Measurements from ENCODE around the gene TSNAXIP1. TPM values are rescaled to one million over a fixed set of nuclear protein-coding genes. Genes with fewer than 3 reads are reported as not detected.
A peak's percentile ranks its signal among the peaks of the same experiment; 100 is the strongest.

Gene TSNAXIP1
- total and polyA plus RNA-seq, 4 experiments from 2014 or later = 0.44 to 0.64 TPM; not detected in 2

DNA sequence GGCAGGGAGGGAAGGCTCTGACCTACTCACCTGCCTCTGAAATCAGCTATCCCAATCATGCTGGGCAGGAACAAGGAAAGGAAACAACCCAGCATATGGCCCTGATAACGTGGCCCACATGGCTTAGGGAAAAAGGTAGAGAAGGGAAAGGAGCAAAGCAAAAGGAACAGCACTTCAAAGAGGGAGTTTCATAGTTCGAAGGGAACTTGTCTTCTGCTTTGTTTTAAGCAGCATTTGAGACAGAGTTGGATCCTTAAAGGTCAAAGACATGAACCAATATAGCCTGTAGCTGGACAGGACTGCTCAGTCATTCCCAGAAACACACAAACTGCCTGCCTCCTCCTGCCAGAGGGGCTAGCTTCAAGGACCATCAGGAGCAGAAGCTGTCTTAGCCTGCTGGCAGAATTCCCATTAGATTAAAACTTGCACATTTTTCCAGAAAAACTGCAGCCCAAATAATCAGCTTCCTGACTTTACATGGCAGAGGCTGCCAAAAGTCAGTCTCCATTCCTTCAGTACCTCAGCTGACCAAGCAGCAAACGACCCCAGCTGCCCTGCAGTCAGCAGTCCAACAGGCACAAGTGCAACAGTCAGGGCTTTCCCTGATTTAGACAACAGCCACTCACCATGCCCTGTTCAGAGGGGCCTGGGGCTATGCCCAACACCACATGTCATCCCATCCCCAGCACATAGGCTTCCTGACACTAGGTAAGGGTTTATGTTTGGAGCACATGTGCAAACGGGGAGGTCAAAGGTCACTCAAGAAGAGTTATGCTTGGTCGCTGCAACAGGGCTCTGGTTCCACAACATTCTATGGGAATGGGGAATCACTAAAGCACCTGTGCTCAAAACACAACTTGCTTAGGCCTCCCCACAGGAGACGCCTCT, 32.9 kb upstream of the TSNAXIP1 start:
- Mint-ChIP-seq H3K27me3 (no peaks in the 10 kb centered on the region), H3K9me3 (no peaks in the 10 kb centered on the region), H3K36me3 (peaks cover 19 to 21% of the 10 kb centered on the region in 2 donors), H3K4me1 (peaks cover 2 to 27% (median 15%) of the 10 kb centered on the region in 4 donors), H3K27ac (peak overlapping the region in 1 of 7 donors; percentile 68), H3K4me3 (no peak overlapping the region)
- Histone ChIP-seq H3K36me3 (ENCODE audit: insufficient read depth, low read length) (peaks cover 3% of the 10 kb centered on the region), H3K27ac (ENCODE audit: low read depth, low read length) (no peak overlapping the region), H3K27me3 (ENCODE audit: insufficient read depth, low read length) (no peaks in the 10 kb centered on the region), H3K9me3 (ENCODE audit: control insufficient read depth in 1 of 2, low read length in 2 of 2) (no peaks in the 10 kb centered on the region), H3K4me3 (ENCODE audit: low read length in 2 of 2) (no peak overlapping the region), H3K4me1 (ENCODE audit: insufficient read depth, low read length) (no peaks in the 10 kb centered on the region)
- CTCF ChIA-PET (ENCODE audit: partially characterized antibody) = interaction anchor here (1.0 kb wide), 1 partner anchor 43 kb away, joined by 3 read pairs; no protein-coding TSS in a partner anchor
- POLR2A ChIA-PET (ENCODE audit: partially characterized antibody) = no interaction called here
- no peak for DNase-seq
- intact Hi-C loops (cut with micrococcal nuclease) = no loop called here

- Histone ChIP-seq H3K4me1 (ENCODE audit: insufficient read depth, low read length) (peaks cover 5% of the 10 kb centered on the region), H3K36me3 (ENCODE audit: insufficient read depth, low read length) (peaks cover 3% of the 10 kb centered on the region), H3K27me3 (ENCODE audit: insufficient read depth, low read length) (no peaks in the 10 kb centered on the region), H3K4me3 (ENCODE audit: low read length in 2 of 2) (no peak overlapping the region), H3K9me3 (ENCODE audit: control insufficient read depth in 1 of 2, low read length in 2 of 2) (no peaks in the 10 kb centered on the region), H3K27ac (ENCODE audit: low read depth, low read length) (no peak overlapping the region)
- intact Hi-C loops (cut with micrococcal nuclease) = no loop called here
- ChIA-PET CTCF (ENCODE audit: partially characterized antibody) (no interaction called here), POLR2A (ENCODE audit: partially characterized antibody) (no interaction called here)
- no peak for DNase-seq
- Mint-ChIP-seq H3K4me3 (no peak overlapping the region), H3K4me1 (peaks cover 2 to 28% (median 16%) of the 10 kb centered on the region in 4 donors), H3K36me3 (peaks cover 19 to 22% of the 10 kb centered on the region in 2 donors), H3K9me3 (no peaks in the 10 kb centered on the region), H3K27ac (peak overlapping the region in 2 of 7 donors; percentile 36 to 68), H3K27me3 (no peaks in the 10 kb centered on the region)
These were observed 32.2 kb upstream of the TSNAXIP1 start for GRCh38 chr16:67774457-67774853.

DNA sequence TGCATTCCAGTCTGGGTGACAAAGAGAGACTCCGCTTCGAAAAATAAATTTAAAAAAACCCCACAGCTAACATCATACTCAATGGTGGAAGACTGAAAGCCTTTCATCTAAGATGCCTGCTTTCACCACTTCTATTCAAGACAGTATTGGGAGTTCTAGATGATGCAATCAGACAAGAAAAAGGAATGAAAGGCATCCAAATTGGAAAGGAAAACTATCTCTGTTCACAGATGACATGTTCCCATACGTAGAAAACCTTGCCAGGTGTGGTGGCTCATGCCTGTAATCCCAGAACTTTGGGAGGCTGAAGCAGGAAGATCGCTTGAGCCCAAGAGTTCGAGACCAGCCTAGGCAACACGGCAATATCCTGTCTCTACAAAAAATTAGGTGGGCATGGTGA, 31.4 kb upstream of the TSNAXIP1 start:
- Histone ChIP-seq H3K27ac (ENCODE audit: low read depth, low read length) (no peak overlapping the region), H3K4me1 (ENCODE audit: insufficient read depth, low read length) (peaks cover 11% of the 10 kb centered on the region), H3K27me3 (ENCODE audit: insufficient read depth, low read length) (no peaks in the 10 kb centered on the region), H3K9me3 (ENCODE audit: control insufficient read depth in 1 of 2, low read length in 2 of 2) (no peaks in the 10 kb centered on the region), H3K4me3 (ENCODE audit: low read length in 2 of 2) (no peak overlapping the region), H3K36me3 (ENCODE audit: insufficient read depth, low read length) (peaks cover 3% of the 10 kb centered on the region)
- DNase-seq = no peak
- ChIA-PET POLR2A (ENCODE audit: partially characterized antibody) (no interaction called here), CTCF (ENCODE audit: partially characterized antibody) (no interaction called here)
- Mint-ChIP-seq H3K4me3 (no peak overlapping the region), H3K27me3 (no peaks in the 10 kb centered on the region), H3K27ac (no peak overlapping the region), H3K9me3 (no peaks in the 10 kb centered on the region), H3K36me3 (peaks cover 15 to 24% of the 10 kb centered on the region in 2 donors), H3K4me1 (peaks cover 9 to 36% (median 22%) of the 10 kb centered on the region in 4 donors)
- intact Hi-C loops (cut with micrococcal nuclease) = no loop called here

DNA sequence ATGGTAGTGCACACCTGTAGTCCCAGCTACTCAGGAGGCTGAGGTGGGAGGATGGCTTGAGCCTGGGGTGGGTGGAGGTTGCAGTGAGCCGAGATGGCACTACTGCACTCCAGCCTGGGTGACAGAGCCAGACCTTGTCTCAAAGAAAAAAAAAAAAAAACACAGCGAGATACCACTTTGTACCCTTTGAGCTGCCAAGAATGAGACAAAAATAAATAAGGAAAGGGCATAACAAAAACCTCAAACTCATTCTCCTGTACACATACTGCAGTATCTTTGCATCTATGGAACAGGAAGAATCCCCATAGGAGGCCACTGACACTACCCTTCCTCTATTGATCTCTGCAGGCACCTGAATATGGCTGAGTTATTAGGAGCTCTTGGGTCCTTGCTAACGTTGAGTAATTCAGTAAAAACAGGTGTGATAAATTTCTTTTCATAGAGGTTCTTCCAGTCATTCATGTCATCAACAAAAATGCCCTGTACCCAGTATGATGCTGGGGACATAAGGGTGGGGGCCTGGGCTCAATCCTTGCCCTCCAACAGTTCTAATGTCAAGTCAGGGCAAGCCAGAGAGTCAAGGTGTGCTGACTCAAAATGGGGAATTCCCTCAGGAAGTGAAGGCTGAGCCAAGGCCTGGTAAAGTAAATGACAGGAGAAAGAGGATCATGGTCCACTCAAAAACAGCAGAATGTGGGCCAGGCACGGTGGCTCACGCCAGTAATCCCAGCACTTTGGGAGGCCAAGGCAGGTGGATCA, 27.3 kb upstream of the TSNAXIP1 start:
- Histone ChIP-seq H3K27ac (ENCODE audit: low read depth, low read length) (no peak overlapping the region), H3K4me1 (ENCODE audit: insufficient read depth, low read length) (peaks cover 27% of the 10 kb centered on the region), H3K4me3 (ENCODE audit: low read length in 2 of 2) (no peak overlapping the region), H3K27me3 (ENCODE audit: insufficient read depth, low read length) (no peaks in the 10 kb centered on the region), H3K9me3 (ENCODE audit: control insufficient read depth in 1 of 2, low read length in 2 of 2) (no peaks in the 10 kb centered on the region), H3K36me3 (ENCODE audit: insufficient read depth, low read length) (no peaks in the 10 kb centered on the region)
- Mint-ChIP-seq H3K4me1 (peaks cover 21 to 40% (median 31%) of the 10 kb centered on the region in 4 donors), H3K27me3 (no peaks in the 10 kb centered on the region), H3K27ac (peak overlapping the region in 5 of 7 donors; percentile 5 to 68 (median 41)), H3K4me3 (no peak overlapping the region), H3K36me3 (peaks cover 3 to 17% of the 10 kb centered on the region in 2 donors), H3K9me3 (no peaks in the 10 kb centered on the region)
- no peak for DNase-seq
- intact Hi-C loops (cut with micrococcal nuclease) = no loop called here
- CTCF ChIA-PET (ENCODE audit: partially characterized antibody) = interaction anchor here (0.7 to 2.3 kb wide), 4 partner anchors 10 to 28 kb away, joined by 3 to 6 read pairs (median 3); no protein-coding TSS in a partner anchor
- POLR2A ChIA-PET (ENCODE audit: partially characterized antibody) = interaction anchor here (1.2 kb wide), 1 partner anchor 60 kb away, joined by 4 read pairs; the partner anchor contains the start of gene GFOD2

DNA sequence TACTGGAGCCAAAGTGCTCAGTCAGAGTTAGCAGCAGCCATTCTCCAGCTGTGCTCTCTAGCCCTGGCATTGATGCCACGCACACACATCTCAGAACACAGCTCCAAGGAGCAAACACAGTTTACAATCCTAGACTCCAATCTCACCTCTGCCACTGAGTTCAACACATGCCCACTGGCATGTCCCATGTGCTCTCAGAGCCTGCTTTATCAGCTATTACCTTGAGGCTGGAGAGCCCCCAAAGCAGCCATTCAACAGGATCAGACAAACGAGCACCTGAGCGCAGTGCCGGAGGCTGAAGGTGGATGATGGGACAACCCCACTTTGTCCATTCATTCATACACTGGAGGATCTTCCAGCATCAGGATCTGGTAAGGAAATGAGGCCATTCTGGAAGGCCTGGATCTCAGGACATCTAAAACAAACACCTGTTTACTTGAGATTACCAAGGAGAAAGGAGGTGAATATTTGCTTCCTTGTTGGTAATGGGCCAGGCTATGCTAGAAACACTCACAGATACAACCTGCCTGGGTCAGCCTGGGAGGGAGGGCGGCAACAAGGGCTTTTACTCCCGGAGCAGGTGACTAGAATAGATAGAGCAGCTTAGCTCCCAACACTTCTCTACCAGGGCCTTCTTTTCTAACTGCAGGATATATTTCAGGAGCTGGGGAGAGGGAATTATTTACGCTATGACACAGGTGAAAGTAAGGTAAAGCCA, 25.7 kb upstream of the TSNAXIP1 start:
- Mint-ChIP-seq H3K27me3 (no peaks in the 10 kb centered on the region), H3K36me3 (peaks cover 0 to 16% of the 10 kb centered on the region in 2 donors), H3K9me3 (no peaks in the 10 kb centered on the region), H3K4me3 (peak overlapping the region in 2 of 8 donors; percentile 8 to 29), H3K4me1 (peaks cover 19 to 40% (median 28%) of the 10 kb centered on the region in 4 donors), H3K27ac (peak overlapping the region; percentile 77 to 93 (median 90))
- Histone ChIP-seq H3K27ac (ENCODE audit: low read depth, low read length) (no peak overlapping the region), H3K4me3 (ENCODE audit: low read length in 2 of 2) (no peak overlapping the region), H3K27me3 (ENCODE audit: insufficient read depth, low read length) (no peaks in the 10 kb centered on the region), H3K9me3 (ENCODE audit: control insufficient read depth in 1 of 2, low read length in 2 of 2) (no peaks in the 10 kb centered on the region), H3K4me1 (ENCODE audit: insufficient read depth, low read length) (peaks cover 27% of the 10 kb centered on the region), H3K36me3 (ENCODE audit: insufficient read depth, low read length) (no peaks in the 10 kb centered on the region)
- CTCF ChIA-PET (ENCODE audit: partially characterized antibody) = interaction anchor here (0.6 to 2.3 kb wide), 7 partner anchors 11 to 267 kb away, joined by 3 to 6 read pairs (median 3); no protein-coding TSS in a partner anchor
- intact Hi-C loops (cut with micrococcal nuclease) = no loop called here
- DNase-seq = no peak
- POLR2A ChIA-PET (ENCODE audit: partially characterized antibody) = interaction anchor here (0.7 to 1.5 kb wide), 4 partner anchors 21 to 155 kb away, joined by 3 to 6 read pairs (median 4); partner anchors contain the start of genes GFOD2, RANBP10 and TSNAXIP1

DNA sequence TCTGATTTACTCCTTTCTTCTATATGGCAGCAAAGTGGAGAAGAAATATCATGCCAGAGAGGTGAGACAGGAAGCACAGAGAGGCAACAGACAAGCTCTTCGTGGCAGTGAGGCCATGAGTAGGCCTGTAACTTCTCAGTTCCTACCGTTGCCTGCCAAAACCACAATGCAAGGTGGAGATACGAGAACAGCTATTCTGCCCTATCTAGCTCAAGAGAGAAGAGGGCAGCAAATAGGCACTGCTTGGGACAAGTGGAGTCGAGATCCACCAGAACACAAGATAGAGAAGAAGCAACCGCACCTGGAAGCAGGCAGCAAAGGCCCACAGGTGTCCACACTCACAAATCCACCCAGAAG, 25.1 kb upstream of the TSNAXIP1 start:
- Histone ChIP-seq H3K4me3 (ENCODE audit: low read length in 2 of 2) (no peak overlapping the region), H3K36me3 (ENCODE audit: insufficient read depth, low read length) (no peaks in the 10 kb centered on the region), H3K4me1 (ENCODE audit: insufficient read depth, low read length) (peaks cover 27% of the 10 kb centered on the region), H3K27ac (ENCODE audit: low read depth, low read length) (no peak overlapping the region), H3K27me3 (ENCODE audit: insufficient read depth, low read length) (no peaks in the 10 kb centered on the region), H3K9me3 (ENCODE audit: control insufficient read depth in 1 of 2, low read length in 2 of 2) (no peaks in the 10 kb centered on the region)
- peak in 1 of 5 donors; percentile 1 for DNase-seq
- peak overlapping the region in 3 of 8 donors; percentile 13 to 37 (median 29) for H3K4me3 Mint-ChIP-seq
- H3K9me3 Mint-ChIP-seq = no peaks in the 10 kb centered on the region
- ChIA-PET CTCF (ENCODE audit: partially characterized antibody) (interaction anchor here (0.6 to 2.3 kb wide), 4 partner anchors 21 to 259 kb away, joined by 3 to 6 read pairs (median 4); no protein-coding TSS in a partner anchor), POLR2A (ENCODE audit: partially characterized antibody) (interaction anchor here (0.7 to 1.5 kb wide), 3 partner anchors 21 to 154 kb away, joined by 3 to 6 read pairs (median 3); partner anchors contain the start of genes RANBP10 and TSNAXIP1)
- intact Hi-C loops (cut with micrococcal nuclease) = no loop called here
- H3K27me3 Mint-ChIP-seq = no peaks in the 10 kb centered on the region
- H3K27ac Mint-ChIP-seq = peak overlapping the region; percentile 77 to 93 (median 90)
- peaks cover 19 to 40% (median 31%) of the 10 kb centered on the region in 4 donors for H3K4me1 Mint-ChIP-seq
- H3K36me3 Mint-ChIP-seq = peaks cover 0 to 18% of the 10 kb centered on the region in 2 donors

Measured in CD4-positive, alpha-beta memory T cell (primary cell).